Breast epithelium (tissue), 4 donors: ENCODE results near the gene PAK5. TPM values are rescaled to one million over a fixed set of nuclear protein-coding genes. Genes with fewer than 3 reads are reported as not detected.

Source experiments
- DNase-seq, 2 donors: peaks; one replicate each; pipeline ENCODE4 v3.0.0-alpha.2; 2019; ENCODE audit warnings: low spot score in 2 of 2
- H3K27ac ChIP-seq, 2 donors: fragments of 200-600 bp; sonication (generic) in 1 of 2; one replicate each; pipeline ENCODE4 v1.5.1; 2016 to 2019; ENCODE audit warnings: mild to moderate bottlenecking in 1 of 2
- H3K27me3 ChIP-seq, 2 donors: fragments of 200-600 bp; sonication (generic) in 1 of 2; one replicate each; pipeline versions ENCODE4 v1.5.1 to v1.6.0; 2017 to 2019; ENCODE audit warnings: control low read depth in 1 of 2, mild to moderate bottlenecking in 1 of 2
- H3K36me3 ChIP-seq: fragments of 200-600 bp; one replicate; pipeline ENCODE4 v1.5.1; 2019
- H3K4me1 ChIP-seq, 2 donors: fragments of 200-600 bp; sonication (generic); one replicate each; pipeline ENCODE4 v1.5.1; 2016 to 2019; ENCODE audit warnings: control low read depth in 1 of 2
- H3K4me3 ChIP-seq, 3 donors: fragments of 200-600 bp; sonication (generic); 1 replicate in 2 of 3; 2 replicates in 1 of 3; pipeline ENCODE4 v1.5.1; 2016 to 2019; ENCODE audit warnings: mild to moderate bottlenecking in 3 of 3, moderate library complexity in 2 of 3
- H3K9me3 ChIP-seq, 2 donors: fragments of 200-600 bp; sonication (generic) in 1 of 2; one replicate each; pipeline ENCODE4 v1.5.1; 2016 to 2019; ENCODE audit warnings: control low read depth in 1 of 2
- CTCF ChIP-seq, 3 donors: fragments of 450-650 bp; IDR thresholded peaks; one replicate each; pipeline ENCODE4 v1.5.1; 2016 to 2017; ENCODE audit warnings: antibody characterized with exemption in 3 of 3, mild to moderate bottlenecking in 3 of 3, moderate library complexity in 3 of 3
- POLR2A ChIP-seq: fragments of 450-650 bp; IDR thresholded peaks from one replicate; pipeline ENCODE4 v1.6.1; 2016; ENCODE audit warnings: antibody characterized with exemption, mild to moderate bottlenecking, moderate library complexity
- POLR2AphosphoS5 ChIP-seq, 3 donors: sonication (generic); formaldehyde crosslinking; IDR thresholded peaks; one replicate each; pipeline ENCODE4 v1.6.1; 2017; ENCODE audit warnings: antibody characterized with exemption in 3 of 3
- intact Hi-C: fragments of 100-400 bp; cut with DNase I; formaldehyde crosslinking; loops from one replicate; pipeline ENCODE4 v1.15.1; 2023; ENCODE audit warnings: low total_unique reads
- total RNA-seq, 3 donors: library from RNA; depleted of rRNA; stranded (reverse); fragments of >200 nt; gene quantifications; one replicate each; pipeline ENCODE4 v1.1.0, GENCODE V29; 2016

PAK5 gene
- total RNA-seq, 3 donors from 2014 or later = 0.66 to 1.3 TPM; not detected in 1

- intact Hi-C loops = no loop called here
- peak overlapping the region in 2 of 3 donors; percentile 41 to 63 for H3K4me3 ChIP-seq
- TF ChIP-seq CTCF (IDR thresholded peaks at IDR 0.05) = no peak
- TF ChIP-seq POLR2AphosphoS5 (IDR thresholded peaks at IDR 0.05) = no peak
- TF ChIP-seq POLR2A = no peak
- H3K4me1 ChIP-seq = no peaks in the 10 kb centered on the region
- peaks cover 0 to 20% of the 10 kb centered on the region in 2 donors for H3K27me3 ChIP-seq
- H3K36me3 ChIP-seq = no peaks in the 10 kb centered on the region
- DNase-seq = no peak
- H3K27ac ChIP-seq = no peak overlapping the region
- no peaks in the 10 kb centered on the region for H3K9me3 ChIP-seq
Measured at GRCh38 chr20:9515214-9515585, 323.7 kb downstream of the PAK5 start.

GRCh38 chr20:9514461-9515213, 324.2 kb downstream of the PAK5 start, which contains the start of gene LAMP5:
TSS of gene LAMP5 (plus strand) at chr20:9514590. CDS start at chr20:9514853, 263 bp downstream.
- Histone ChIP-seq H3K27ac (no peak within 1 kb of the TSS), H3K27me3 (peaks cover 0 to 20% of the 10 kb centered on the region in 2 donors), H3K4me3 (peak within 1 kb of the TSS in 2 of 3 donors; percentile 41 to 63), H3K36me3 (no peaks in the 10 kb centered on the region), H3K4me1 (no peaks in the 10 kb centered on the region), H3K9me3 (no peaks in the 10 kb centered on the region)
- intact Hi-C loops = no loop called here
- TF ChIP-seq POLR2AphosphoS5 (IDR thresholded peaks at IDR 0.05) (no peak), CTCF (IDR thresholded peaks at IDR 0.05) (no peak)
- DNase-seq = no peak

- peaks cover 0 to 25% of the 10 kb centered on the region in 2 donors for H3K27me3 ChIP-seq
- TF ChIP-seq POLR2AphosphoS5 (IDR thresholded peaks at IDR 0.05) (no peak), POLR2A (no peak), CTCF (IDR thresholded peaks at IDR 0.05) (no peak)
- H3K9me3 ChIP-seq = no peaks in the 10 kb centered on the region
- no peak overlapping the region for H3K4me3 ChIP-seq
- DNase-seq = no peak
- no peaks in the 10 kb centered on the region for H3K36me3 ChIP-seq
- H3K27ac ChIP-seq = no peak overlapping the region
- intact Hi-C loops = no loop called here
- no peaks in the 10 kb centered on the region for H3K4me1 ChIP-seq
Measured at GRCh38 chr20:9514072-9514460, 324.8 kb downstream of the PAK5 start.

- H3K27me3 ChIP-seq = peaks cover 0 to 52% of the 10 kb centered on the region in 2 donors
- no peak for DNase-seq
Measured at GRCh38 chr20:9510911-9511310, 328.0 kb downstream of the PAK5 start.

More at GRCh38 chr20:9510911-9511310, 328.0 kb downstream of the PAK5 start:
- no peak for TF ChIP-seq CTCF (IDR thresholded peaks at IDR 0.05)
- no peak for TF ChIP-seq POLR2A
- no peak for TF ChIP-seq POLR2AphosphoS5 (IDR thresholded peaks at IDR 0.05)
- intact Hi-C loops = no loop called here
- Histone ChIP-seq H3K9me3 (no peaks in the 10 kb centered on the region), H3K4me3 (no peak overlapping the region), H3K27ac (no peak overlapping the region), H3K36me3 (no peaks in the 10 kb centered on the region), H3K4me1 (no peaks in the 10 kb centered on the region)
